IPS DF 19.7 (cell line): ENCODE data around the gene LRFN2.

Experiments
- DNase-seq: peaks from one replicate; pipeline ENCODE4 v3.0.0-alpha.2; 2013; ENCODE audit warnings: low read depth, low spot score

The LRFN2 gene

DNA sequence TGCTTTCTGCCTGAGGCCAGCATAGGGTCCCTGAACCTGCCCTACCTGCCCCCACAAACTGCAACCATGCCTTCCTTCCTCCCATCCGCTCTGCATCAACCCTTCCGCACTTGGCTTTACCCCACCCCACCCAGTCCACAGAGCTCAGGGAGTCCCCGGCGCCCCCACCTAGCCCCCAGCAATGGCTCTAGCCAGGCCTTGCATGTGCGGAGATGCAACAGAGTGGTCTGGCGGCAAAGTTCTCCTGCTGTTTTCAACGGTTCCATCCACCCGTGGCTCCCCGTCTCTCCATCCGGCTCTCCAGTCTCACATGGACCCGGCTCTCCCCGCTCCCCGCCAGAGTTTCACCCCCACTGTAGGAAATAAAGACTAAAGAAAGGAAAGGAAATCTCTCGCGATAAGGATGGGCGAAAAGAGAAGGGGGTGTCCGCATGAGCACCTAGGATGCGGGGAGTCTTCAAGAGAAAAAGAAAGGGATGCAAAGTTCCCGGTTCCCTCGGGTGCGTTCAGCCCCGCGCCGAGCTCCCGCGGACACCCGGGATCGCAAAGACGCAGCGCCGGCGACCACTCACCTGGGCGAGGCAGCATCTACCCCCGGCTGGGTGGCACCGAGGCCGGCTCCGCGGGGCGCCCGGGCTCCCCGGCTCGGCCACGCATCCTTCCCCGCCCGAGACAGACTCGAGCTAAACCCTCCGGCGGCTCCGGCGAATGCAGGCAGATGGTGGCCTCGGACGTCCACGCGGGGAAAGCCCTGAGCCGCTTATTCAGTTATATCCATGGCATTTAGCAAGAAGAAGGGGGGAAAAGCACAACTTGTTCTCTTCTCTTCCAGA, 579 bp downstream of the LRFN2 start:
- no peak for DNase-seq

DNA sequence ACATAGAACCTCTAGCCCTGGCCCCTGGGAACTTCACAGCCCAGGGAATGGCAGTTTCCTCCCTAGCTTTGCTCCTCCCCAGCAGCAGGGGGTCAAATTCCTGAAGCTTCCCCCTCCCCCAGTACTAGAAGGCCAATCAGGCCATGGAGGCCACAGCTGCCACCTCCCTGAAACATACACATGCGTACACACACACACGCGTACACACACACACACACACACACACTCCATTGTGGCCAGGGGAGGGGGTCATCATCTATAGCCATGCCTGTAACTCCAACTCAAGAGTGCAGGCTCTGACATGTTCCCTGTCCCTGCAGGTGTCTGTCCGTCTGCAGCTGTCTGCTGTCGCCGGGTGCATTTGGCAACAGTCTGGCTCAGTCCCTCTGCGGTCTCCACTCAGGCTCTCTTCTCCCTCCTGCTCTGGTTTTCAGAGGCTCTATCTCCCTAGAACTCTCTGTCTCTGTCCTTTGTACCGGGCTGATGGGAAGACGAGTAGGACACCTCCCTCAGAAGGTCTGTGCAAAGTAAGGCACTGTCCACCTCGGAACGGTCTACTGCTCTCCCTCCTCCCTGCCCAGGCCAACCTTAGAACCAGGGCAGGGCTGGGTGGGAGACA, 1.4 kb downstream of the LRFN2 start:
- no peak for DNase-seq

DNA sequence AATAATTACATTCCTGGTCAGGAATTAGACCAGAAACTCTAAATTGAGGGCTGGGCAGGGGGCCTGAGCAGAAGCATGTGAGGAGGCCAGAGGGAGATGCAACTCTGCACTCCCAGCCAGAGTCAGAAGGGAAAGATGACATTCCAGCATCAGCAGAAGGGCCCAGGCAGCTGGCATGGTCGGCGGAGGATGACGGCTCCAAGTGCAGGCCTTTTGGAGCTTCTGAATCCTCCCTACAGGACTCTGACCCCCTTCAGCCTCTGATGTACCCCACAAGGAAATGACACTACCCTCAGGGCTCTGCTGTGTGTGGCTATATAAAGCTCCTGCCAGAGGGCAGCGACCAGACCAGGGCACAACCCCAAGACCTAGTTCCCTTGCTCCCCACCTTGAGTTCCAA, 1.9 kb downstream of the LRFN2 start:
- DNase-seq: no peak

DNA sequence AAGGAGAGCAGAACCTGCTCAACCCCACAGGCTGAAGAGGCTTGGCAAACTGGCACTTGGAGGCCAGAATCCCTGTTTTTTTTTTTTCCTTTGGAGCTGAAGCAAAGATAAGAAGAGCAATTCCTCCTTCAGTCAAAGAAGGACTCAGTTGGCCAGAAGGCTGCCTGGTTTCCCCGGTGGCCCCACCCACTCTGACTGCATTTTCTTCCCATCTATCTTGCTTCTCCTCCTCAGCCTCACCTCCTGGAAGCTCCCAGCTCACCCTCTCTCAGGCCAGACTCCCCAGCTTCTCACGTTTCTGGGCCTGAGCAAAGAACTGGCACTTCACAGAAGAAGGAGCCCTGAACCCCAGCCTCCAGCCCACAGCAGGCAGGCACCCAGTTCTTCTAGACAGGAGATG, 2.4 kb downstream of the LRFN2 start:
- no peak for DNase-seq

DNA sequence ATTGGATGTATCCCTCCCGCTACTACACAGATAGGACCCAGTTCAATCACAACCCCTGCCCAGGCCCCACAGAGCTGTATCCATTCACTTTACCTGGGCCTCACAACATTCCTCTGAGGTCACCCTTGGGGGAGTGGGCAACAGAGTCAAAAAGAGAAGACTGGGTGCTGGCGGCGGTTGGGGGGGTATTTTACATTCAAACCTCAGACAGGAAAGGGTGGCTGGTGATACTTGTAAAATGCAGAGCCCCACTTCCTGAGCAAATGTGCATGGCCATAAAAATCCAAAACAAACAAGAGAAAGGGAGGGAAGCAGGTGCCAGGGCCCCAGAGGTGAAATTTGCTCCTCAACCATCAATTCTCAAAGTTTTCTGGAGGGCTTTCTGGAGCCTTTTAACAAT, 3.5 kb downstream of the LRFN2 start:
- no peak for DNase-seq

DNA sequence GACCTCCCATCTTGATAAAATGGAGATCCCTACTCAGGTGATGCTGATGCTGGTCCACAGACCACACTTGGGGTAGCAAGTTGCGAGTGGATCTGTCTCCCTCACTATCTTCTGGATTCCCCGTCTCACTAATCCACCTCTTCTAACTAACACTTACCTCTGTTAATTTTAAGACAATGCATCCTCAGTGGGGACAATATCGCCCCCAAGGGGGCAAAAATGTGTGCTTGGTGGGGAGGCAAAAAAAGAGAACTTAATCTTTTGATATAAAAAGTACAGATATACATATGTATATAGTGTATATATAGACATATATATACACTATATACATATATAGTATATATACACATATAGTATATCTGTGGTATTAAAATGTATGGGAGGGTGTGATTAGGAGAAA, 4.3 kb downstream of the LRFN2 start:
- no peak for DNase-seq

DNA sequence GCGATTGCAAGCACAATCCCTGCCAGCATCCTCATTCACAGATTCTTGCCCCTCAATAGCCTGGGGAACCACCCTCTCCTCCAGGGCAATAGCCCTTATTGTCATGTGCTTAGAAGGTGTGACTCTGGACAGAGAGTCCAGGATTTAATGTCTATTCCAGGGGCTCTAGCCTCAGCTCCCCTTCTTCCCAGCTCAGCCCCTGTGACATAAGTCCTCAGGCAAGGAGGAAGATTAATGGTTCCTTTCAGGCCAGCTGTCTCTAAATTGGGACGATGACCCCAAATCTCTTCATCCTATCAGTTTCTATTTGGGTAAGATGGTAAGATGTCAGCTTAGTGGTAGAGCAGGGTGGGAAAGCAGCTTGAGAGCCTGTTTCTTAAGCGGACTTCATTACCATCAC, 8.1 kb downstream of the LRFN2 start:
- DNase-seq: no peak

DNA sequence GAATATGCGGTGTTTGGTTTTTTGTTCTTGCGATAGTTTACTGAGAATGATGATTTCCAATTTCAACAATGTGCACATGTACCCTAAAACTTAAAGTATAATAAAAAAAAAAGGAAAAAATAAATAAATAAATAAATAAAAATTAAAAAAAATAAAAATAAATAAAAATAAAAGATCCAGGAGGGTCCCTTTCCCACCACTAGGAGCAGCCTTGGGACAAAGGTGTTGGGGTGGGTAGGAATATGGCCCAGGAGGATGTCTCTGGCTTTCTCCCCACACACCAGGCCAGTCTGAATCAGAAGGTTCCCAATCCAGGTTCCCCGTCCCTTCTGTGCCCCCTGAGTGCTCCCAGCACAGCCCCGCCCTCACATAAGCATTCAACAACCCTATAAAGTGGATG, 9.5 kb downstream of the LRFN2 start:
- no peak for DNase-seq

DNA sequence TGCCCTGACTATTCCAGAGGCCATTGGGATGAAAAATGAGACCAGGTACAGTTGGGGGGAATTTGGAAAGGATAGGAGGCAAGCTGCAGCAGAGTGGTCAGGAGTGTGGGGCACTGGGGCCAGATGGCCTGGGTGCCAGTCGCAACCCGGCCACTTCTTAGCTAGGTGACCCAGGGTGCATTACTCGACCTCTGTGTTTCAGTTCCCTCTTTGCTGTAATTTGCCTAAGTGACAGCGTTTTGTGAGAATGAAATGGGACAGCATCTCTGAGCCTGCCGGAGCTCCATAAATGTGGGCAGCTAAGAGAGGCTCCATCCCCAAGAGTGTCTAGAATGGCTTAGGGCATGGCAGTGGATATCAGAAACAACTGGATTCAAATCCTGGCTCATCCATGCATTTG, 13.9 kb downstream of the LRFN2 start:
- no peak for DNase-seq

DNA sequence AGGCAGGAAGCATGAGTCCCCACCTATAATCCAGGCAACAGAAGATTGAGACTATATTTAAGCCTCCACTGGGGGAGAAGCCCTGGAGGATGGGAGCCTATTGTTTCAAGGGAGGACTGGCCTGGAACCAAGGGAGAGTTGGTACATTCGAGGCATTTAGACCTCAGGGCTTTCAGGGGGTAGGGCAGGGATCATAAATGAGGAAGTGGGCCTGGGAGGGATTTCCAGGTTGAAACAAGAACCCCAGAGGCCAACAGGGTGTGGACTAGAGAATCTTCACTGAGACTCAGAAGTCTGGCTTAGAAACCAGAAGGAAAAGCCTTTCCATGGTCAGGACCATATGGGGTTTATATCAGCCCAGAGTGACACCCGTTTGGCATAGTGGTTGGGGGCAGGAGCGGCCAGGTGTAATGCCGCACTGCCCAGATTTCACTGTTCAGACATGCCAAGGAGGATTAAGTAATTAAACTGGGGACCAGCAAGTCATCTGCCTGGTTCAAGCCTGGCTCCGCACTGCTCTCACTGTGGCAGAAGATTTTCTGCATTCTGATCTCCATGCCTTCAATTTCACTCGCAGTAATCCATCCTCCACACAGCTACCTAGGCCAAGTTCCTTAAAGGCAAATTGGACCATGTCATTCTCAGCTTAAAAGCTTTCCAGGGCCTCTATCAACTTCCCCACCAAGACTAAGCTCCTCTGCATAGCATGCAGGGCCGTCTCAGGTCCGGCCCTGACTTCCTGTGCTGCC, 17.8 kb downstream of the LRFN2 start:
- no peak for DNase-seq

DNA sequence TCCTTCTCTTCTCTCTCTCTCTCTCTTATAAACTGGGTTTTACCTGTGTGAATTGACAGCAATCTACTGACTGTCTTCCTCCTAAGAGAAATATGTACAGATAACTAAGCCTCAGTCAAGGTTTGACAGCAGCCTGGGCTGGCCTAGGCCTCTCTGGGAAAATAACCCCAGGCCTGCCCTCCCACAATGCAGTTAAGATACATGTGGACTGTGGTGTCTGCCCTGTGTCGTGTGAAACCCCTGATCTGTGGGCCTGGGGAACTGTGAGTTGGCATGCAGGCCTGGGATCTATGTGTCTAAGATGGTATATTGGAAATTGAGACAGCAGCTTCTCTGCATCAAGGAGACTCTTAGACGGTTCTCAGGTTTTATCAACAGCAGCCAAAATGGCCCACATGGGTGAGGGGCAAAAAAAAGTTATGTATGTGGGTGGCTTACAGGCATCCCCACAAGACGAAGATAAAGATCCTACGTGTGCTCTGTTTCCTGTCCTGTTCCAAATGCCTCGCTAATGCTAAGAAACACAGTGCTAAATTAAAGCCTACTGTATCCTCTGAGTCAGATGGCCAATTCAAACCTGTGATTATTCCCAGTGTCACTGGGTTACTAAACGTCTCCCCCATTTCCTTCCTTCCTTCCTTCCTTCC, 19.0 kb downstream of the LRFN2 start:
- DNase-seq: no peak

DNA sequence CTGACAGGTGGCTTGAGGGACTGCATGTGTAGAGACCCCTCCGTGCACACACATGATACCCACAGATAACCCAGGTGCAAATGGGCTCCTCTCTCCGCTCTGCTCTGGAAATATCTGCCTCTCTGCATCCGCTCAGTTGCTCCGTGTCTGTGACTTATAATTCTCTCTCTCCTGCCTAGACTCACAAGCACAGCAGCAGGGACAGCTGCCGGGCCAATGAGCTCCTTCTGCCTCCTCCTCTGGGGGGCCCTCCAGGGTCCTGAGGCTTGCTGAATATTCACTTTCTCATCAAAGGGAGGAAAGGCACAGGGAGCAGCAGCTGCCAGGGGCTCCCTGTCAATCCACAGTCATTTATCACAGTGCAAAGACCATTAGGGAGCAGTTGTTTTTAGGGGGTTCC, 24.1 kb downstream of the LRFN2 start:
- DNase-seq: no peak

DNA sequence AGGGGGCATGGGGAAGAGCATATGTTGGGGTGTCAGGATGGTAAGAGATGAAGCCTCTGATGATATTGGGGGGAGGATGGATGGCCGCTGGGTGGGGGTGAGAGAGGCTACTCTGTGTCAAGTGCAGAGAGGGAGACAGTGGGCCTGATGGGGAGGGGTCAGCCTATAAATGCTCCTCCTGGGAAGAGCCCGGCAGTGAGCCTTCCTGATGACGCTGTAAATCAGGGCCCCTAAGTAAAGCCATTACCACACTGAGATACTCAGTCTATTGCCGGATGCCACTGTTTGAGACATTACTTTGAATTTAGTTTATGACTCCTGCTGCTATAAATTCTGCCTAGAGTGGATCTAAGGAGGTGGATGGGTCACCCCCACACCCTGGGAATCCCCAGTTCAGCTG, 28.1 kb downstream of the LRFN2 start:
- no peak for DNase-seq

DNA sequence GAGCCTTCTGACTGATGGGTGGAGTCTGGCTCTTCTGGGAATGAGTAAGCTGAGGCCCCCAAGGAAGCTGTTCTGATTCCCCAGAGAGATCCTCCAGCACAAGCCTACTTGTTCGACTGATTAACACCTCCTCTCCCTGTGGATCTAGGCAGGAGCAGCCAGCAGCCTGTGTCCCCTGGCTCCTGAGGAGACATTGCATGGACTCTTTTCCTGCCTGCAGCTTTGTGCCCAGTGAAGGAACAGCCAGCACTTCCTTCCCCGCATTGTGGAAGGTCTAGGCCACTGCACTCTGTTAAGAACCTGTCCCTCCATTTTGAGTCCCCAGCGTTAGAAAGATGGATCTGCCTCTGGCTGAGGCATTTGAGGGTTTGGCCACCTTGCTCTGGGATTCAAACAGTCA, 29.1 kb downstream of the LRFN2 start:
- no peak for DNase-seq

DNA sequence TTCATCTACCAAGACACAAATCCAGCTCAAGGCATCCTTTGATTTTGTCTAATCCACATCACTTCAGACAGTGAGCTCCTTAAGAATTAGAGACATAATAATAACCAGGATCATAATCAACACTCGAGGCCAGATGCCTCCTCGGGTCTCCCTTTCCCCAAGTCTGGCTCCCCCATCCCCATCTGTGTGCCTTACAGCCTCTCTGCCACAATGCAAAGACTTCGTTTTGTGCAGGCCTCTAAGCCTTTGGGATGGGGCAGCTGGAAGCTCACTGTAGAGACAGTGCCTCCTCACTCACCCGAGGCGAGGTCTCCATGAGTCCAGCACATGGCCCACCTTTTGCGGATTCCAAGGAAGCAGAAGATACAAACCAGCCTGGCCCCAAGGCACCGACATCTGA, 30.3 kb downstream of the LRFN2 start:
- DNase-seq: no peak

DNA sequence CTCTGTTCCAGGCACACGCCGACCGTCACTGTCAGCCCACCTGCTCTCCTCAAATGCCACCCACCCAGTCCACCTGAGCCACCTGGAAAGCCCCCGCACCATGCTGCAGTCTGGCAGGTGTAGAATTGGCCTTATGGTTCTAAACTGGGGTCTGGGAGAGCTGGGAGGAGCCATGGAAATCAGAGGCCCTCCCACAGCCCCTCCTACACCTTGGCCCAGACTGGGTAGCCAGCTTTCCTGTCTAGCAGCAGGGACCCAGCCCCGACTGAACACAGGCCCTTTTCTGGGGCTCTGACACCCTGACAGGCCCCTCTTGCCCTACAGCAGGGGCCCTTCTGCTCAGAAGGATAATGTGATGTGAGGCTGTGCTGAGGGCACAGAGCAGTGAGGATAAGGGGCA, 31.1 kb downstream of the LRFN2 start:
- DNase-seq: no peak

DNA sequence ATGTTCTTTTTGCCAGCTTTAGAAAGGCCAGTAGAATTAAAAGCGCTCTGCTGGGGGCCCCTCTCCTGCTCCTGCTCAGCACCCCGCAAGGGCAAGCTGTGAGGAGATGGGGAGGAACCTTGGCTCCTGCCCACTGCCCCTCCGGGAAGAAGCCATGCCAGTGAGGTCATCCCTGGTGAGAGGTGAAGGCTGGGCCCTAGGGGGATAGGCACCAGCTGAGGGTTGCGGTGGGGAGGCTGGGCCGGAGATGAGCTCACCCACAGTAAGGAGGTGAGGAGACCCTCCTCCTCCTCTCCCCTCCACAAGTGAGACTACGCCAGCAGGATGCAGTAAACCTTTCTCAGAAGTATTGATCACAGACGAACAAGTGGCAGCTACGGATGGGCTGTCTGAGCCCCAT, 32.1 kb downstream of the LRFN2 start:
- DNase-seq: no peak

DNA sequence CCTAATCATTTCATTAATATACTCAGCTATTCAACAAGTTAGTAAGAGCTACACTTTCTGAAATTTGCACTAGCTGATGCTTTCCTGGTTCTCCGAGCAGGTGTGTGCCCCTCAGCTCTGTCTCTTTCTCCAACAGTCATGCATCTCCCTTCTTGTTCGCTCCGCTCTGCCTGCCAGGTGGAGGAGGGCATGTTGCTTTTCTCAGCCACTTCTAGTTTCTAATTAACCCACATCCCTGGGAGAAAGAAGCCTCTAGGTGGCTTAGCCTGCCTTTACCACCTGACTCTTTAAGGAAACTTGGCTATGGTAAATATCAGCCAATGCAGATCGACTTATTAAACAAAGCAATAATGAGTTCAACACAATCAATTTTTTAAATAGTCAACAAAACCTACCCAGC, 34.2 kb downstream of the LRFN2 start:
- DNase-seq: no peak

DNA sequence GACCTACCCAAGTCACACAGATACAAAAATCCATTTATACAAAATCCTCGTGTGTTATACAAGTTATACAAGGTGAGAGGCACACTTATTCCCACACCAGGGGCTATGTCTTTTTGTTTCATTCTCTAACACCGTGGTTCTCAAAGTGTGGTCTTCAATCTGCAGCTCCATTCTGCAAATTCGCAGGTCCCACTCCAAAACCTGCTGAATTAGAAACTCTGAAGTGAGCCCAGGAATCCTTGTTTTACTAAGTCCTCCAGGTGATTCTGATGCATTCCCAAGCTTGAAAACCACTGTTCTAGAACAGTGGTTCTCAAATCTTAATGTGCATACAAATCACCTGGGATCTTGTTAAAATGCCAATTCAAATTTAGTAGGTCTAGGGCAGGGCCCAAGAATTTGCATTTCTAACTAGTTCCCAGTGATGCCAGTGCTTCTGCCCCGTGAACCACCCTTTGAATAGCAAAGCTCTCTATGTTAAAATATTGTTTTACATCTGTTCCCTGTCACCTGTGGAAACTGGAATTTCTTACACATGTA, 35.1 kb downstream of the LRFN2 start:
- DNase-seq: no peak

DNA sequence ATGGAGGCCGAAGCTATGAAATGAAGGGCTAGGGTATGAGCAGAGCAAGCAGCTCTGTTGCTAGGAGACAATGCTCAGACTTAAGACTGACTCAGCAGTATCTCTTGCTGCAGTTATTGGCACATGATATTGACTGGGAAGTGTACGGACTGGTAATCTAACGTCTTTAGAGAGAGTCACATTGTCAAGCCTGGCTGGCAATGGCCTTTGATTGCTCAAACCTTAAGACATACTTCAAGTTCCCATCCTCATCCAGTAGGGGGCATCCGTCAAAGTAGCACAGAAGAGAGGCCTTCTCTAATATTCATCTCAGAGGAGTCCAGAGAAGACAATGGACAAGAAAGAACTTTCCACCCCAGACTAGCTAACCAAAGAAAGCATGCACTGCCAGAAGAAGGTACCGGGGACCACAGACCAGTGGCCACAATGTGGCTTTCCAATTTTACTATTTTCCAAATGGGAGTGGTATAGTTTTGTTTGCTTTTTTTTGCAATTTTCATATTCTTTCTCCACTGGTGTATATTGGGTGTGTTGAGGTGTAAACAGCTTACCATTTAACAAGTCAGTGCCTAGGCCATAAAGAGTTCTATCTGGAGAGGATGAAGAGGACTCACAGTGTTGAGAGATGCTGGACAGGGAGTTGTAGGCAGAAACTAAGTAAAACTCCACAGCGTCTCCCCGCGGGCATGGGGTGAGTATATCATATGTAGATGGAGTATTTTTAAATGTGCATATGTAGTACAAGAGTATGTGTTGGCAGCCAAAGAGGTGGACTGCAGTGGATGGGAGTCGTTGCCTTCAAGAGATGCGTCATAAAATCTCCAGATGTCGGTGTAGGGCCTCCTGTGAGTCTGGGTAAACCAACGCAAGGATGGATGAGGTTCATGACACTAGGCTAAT, 36.7 kb downstream of the LRFN2 start:
- no peak for DNase-seq

DNA sequence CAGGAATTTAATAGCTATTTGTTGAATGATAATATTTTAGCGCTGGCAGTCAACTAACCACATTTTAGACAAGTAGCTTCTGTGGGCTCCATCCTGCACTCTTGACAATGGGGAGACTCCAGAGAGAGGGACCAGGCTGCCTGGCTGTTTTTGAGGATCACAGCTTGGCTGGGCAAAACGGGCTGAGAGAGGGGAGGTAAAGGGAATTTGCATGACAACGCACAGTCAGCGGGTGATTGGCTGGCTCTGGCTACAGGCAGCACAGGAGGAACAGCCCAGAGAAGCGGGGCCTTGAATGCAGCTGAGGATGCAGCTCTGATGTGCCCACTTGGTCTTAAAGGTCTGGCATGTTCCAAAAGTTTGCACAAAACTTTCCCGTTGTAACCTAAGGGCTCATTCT, 41.2 kb downstream of the LRFN2 start:
- DNase-seq: peak; percentile 88
